NCI-H748 (cell line): Measurements from ENCODE around the gene XPOT.

Experiments
- DNase-seq: peaks from one replicate; lab custom pipeline; 2025; ENCODE audit not compliant: unreplicated experiment; lab: John Stamatoyannopoulos, UW

Gene XPOT

DNA sequence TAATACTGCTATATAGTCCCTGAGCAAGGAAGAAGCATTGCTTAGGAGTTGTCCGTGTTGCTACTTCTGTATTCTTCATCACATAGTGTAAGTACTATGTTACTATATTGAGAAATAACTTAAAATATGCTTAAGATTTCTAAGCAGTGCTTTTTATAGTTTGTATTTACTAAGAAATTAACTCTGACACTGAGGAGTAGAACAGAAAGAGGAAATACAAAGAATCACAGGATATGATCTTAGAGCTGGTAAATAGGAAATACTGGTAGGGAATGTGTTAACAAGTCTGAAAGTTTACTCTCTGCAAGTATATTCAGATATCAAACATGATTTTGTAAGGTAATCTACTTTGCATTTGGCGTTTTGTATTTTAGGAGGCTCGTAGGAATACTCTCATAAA, 15.5 kb downstream of the XPOT start:
- DNase-seq: no peak

DNA sequence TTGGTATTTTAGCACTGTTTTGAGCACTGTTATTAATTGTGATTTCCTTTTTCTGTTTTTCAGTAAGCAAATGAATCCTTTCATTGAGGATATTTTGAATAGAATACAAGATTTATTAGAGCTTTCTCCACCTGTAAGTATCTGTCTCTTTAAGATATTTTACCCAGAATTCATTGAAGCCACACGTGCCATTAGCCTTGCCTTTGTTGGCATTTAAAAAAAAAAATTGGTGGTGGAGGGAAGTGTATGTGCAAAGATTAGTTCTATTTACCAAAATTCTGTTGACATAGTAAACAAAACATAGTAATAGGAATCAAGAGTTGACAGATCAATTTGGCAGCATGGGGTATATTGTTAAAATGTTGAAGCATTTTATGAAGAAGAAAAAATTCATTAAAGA, 23.8 kb downstream of the XPOT start:
- DNase-seq: peak; percentile 21

DNA sequence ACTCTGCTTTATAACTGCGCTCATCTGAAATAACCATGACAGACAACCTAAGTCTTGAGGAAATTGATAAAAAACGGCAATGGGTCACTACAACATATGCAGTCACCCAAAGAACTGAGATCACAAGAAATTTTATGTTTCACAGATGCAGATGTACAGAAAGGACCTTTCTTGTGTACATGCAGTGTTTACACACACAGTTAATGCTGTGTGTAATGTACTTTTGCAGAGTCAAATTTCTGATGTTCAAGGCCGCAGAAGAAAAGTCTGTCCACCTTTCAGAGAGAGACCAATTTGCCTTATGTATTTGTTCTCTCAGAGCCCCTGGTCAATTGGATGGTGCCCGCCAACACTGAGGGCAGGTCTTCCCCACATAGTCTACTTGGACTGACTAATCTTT, 24.8 kb downstream of the XPOT start:
- DNase-seq: no peak

DNA sequence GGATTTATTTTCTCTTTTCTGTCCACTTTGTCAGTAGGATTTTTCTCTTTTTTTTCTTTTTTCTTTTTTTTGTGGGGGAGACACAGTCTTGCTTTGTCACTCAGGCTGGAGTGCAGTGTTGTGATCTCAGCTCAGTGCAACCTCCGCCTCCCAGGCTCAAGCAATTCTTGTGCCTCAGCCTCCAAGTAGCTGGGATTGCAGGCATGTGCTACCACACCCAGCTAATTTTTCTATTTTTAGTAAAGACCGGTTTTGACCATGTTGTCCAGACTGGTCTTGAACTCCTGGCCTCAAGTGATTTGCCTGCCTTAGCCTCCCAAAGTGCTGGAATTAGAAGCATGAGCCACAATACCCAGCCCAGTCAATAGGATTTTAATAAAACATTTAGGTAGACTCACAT, 26.7 kb downstream of the XPOT start:
- DNase-seq: no peak

DNA sequence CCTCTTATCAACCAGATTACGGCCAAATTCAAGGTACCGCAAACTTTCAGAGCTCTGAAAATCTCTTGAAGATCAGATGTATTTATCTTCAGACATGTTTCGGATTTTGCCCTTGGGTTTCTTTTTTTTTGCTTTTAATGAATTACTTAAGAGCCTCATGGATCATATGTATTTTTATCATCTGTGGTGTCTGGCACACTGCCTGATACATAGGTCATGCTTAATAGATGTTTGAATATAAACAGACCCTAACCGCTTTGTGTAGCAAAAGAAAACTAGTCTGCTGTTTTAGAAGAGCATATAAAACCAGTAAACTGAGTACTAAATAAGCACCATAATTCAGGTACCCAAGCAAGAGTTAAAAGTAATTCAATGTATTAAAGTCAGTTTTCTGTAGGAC, 27.6 kb downstream of the XPOT start:
- no peak for DNase-seq

DNA sequence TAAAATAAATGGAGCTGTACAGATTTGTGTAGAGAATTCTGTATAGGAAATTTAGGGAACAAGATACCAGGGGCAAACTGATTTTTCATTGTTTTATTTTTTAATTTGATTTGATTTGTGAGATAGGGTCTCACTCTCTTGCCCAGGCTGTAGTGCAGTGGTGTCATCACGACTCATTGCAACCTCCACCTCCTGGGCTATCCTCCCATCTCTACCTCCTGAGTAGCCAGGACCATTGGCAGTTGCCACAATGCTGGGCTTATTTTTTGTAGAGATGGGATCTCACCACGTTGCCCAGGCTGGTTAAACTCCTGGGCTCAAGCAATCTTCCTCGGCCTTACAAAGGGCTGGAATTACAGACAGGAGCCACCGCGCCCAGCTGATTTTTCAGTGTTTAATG, 29.7 kb downstream of the XPOT start:
- DNase-seq: no peak

DNA sequence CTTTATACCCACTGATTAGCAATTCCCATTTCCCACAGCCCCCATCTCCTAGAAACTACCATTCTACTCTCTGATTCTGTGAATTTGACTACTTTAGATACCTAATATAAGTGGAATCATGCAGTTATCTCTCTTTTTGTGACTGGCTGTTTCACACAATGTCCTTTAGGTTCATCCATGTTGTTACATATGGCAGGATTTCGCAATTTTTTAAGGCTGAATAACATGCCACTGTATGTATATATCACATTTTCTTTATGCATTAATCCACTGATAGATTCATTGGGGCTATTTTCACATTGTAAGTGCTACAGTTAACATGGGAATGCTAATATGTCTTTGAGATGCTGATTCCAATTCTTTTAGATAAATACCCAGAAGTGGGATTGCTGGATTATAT, 35.9 kb downstream of the XPOT start:
- DNase-seq: no peak

DNA sequence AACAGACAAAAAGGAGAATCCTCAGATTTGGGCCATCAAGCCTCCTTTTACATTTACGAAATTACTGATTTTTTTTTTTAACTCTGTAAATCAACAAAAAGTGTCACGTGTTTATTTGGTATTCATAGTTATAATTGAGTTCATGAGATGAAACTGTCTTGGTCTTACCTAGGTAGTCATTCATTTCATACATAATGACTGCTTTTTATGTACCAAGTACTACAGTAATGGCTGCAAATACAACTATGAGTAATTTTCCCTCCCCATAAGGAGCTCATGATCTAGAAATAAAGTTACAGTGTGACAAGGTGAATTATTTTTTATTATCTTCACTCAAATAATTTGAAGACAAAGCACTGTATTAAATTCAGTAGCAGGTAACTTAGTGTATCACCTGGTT, 41.3 kb downstream of the XPOT start:
- no peak for DNase-seq

DNA sequence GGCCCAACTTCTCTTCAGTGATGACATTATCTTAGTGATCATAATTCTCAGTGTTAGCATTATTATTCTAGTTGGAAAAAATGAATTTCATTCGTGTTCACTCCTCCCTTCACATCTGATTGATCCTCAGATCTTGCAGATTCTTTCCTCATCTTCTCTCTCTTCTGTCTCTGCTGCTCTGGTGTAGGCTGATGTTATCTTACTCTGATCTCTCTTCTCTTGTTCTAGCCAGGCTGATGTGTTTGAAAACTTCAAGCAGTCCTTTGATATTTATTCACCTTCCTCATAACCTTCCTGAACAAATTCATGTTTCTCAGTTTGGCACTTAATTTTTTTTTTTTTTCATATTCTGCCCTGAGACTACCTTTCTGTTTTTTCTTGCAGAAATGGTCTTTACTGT, 42.1 kb downstream of the XPOT start:
- DNase-seq: no peak

DNA sequence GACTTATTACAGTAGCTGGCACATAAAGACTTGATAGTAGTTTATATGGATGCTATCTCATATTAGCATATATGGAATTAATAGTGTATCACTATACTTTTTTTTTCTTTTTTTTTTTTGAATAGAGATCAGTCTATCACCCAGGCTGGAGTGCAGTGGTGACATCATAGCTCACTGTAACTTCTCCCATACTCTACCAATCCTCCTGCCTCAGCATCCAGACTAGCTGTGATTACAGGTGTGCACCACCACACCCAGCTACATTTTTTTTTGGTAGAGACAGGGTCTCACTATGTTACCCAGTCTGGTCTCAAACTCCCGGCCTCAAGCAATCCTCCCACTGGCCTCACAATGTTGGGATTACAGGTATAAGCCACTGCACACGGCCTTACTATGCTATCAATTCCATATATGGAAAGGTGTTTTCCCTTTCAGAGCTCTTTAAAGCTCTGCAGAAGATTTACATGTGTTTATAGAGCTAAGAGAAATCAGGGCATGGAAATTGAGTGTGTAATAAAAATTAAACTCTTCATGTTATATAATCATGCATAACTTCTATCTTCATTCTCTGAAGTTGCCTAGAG, 46.0 kb downstream of the XPOT start:
- DNase-seq: no peak

DNA sequence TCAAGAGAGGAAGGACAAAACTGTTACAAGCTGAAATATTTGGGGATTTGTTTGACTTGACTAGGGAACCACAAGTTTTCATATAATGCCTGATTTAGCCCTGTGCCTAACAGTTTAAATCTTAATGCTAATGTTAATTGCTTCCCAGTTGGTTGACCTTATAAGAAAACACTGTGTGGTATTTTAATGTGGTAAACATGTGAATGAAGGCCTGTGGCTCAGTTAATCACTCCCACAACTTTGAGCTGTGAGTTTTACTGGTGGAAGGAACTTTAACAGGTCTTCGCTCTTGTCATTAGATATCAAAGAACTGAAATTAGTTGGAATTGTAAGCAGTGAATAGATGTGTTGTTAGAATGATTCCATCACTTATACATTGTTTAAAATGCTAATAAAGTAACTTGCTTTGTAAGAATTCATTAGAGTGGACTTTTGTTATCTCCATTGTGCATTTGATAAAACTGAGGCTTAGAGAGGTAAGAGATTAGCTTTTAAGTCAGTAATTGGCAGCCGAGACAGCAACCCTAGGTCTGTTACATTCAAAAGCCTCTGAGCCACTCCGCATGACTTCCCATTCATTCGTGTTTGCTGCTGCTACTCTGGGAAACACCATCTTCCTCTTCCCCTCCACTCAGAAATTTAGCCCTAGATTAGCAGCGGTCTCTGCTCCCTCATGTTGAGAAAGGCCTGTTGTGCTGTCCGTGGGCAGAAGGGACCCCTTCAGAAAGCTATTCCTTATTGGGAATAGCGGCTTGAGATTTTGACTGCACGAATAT, 46.7 kb downstream of the XPOT start:
- peak; percentile 66 for DNase-seq

DNA sequence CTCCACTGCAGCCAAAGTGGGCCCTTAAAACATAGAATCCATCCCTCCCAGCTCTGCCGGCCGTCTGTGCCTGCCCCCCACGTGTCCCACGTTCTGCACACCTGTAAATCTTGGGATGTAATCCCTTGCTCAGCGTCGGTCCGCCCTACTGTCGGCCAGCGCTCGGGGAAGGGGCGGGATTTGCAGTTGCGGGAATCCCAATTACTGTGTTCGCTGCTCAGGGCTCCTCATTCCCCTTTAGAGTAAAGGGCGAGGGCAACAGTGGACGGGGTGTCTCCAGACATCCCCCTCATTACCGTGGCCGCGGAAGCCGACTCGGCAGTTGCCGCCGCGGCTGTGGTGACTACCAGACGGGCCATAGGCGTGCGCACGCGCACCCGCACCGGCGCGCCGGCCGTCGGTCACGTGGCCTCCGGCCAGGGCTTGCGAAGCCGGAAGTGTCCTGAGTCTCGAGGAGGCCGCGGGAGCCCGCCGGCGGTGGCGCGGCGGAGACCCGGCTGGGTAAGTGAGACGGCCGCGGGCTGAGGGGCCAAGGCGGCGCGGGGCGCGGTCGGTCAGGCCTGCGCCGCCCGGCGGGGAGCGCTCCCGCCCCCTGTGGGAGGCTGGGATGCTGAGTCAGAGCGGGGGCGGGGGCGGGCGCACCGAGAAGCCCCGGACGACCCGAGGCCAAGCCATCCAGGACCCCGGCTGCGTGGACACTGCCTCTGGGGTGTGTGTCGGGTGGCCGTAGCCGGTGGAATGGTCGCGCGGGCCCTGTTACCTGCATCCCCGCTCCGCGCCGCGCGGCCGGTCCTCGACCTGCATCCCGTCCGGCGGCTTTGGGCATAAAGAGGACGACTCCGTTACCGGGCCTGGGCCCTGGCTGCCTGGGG, 47.7 kb downstream of the XPOT start, which contains the start of gene TBK1:
TSS of gene TBK1 (plus strand) at position 434 of the 872 bp plus-strand sequence. CDS start 3,751 bp downstream, outside the sequence.
- peak; percentile 95 for DNase-seq

DNA sequence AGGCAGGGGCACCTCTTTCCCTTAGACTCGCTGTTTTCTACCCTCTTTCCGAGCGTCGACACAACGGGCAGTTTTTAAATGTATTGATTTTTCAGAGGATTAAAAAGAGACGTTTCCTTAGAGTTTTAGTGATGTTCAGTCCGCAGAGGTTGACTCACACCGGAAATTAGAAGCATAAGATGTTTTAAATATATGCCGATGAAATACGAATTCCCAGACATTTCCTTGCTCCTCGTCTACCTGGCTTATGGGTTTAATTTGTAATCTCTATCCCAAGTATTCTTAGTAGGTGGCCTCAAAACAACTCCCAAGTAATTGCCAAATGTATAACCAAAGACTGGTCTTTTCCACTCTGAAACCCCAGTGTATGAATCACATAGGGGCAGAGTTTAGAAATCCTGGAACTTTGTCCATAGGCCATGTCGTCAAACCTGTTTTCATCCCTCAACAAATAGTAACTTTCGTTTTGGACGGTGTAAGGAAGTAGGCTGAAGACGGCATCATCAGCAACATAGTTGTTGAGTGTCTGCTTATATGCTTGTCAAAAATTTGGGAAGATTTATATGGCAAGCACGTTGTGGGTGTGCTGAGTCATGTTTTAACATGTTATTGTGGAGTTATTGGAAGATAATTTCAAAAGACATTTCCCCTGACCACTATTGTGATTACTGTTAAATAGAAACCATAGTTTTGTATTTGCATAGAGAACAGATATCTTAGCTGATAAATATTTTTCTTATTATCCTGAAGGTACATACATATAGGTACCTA, 48.6 kb downstream of the XPOT start:
- DNase-seq: peak; percentile 52

DNA sequence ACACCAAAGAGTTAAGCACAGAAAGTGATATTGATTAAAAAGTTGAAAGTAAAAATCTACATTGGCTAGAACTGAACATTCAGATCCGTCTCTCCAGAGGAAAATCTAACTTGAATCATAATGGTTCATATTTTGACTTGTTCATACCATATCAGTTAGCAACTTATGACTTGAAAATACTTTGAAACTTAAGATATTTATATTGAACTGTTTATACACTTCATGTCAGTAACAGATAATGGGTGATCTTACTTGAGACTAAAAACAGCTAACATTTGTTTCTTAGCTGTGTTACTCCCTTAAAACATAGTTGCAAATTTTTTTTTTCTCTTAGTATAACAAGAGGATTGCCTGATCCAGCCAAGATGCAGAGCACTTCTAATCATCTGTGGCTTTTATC, 51.3 kb downstream of the XPOT start:
- DNase-seq: no peak

DNA sequence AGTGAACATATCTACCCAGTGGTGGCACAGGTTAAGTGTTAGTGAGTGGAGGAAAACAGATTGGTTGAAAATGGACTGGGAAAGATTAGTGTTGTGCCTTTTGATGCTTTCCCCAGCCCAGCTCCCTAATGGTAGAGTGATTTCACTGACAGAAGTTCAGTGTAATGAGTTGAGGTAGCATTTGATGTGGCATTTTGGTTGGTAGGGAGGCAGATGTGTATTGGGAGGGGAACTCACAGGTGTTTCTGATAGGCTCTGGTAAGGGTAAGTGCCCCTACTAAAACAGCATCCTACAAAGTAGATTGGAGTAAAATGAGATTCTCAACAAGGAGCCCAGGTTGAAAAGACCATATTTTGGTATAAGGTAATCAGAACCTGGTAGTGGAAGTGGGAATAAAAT, 51.9 kb downstream of the XPOT start:
- no peak for DNase-seq

DNA sequence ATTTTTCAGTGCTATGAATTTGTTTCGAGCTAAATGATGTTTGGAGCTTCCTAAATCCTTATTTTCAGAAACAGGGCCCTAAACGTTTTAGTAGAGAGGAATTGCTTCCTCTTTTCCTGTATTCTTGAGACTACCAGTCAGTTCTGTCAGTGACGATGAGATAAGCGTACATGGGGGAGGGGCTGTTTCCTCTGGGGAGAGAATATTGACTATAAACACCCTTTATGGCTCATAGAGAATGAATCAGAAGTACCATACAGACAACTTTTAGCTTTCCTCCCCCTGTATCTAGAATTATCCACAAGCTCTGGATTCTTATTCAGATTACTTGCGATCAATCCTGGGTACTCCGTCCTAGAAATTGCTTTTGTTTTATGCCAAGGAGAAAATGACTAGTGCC, 52.8 kb downstream of the XPOT start:
- DNase-seq: no peak

DNA sequence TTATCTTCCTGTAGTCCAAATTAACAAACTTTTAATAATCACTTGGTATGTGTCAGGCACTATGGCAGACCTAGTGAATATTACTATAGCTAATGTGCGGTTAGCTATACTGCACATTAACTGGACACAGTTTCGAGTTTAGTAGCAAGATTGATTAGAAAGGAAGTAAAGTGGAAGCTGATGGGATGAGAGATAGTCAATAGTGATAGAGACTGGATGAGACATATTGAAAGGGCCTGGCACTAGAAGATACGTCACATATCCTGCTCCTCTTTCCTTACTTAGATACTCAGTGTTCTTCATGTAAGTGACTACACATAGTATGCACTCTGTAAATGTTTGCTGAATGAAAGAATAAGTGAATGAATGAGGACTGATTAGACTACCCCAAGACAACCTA, 53.3 kb downstream of the XPOT start:
- no peak for DNase-seq

DNA sequence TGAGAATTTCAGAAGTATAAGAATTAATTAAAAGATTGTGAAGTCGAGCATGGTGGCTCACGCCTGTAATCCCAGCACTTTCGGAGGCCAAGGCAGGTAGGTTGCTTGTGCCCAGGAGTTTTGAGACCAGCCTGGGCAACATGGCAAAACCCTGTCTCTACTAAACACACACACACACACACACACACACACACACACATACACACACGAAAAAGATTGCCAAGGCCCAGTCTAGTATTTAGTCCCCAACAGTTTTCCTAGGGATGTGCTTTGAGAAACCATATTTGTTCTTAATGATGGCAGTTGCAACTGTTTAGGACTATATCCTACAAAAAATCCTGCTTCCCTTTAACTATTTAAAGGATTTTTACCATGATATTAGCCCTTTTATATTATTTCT, 53.7 kb downstream of the XPOT start:
- no peak for DNase-seq

DNA sequence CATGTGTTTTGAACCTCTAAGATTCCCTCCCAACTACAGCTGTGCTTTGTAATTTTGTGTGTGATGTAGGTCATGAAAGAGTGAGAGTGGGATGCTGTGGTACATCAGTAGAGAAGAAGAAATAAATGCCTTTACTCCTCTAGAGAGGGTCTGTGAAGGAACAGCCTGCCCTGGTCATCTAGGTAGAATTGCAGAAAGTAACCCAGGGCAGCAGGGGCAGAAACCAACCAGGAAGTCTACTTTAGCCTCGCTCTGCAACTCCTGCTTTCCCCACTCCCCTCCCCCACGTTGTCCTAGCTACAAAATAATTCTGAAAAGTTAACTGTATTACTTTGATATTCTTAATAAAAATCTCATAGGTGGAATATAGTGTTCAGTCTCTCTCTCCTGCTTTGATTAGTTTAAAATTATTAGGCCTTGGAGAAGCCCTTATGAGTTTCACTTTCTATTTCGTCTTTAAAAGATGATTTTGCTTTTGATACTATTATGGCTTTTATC, 55.3 kb downstream of the XPOT start:
- no peak for DNase-seq

DNA sequence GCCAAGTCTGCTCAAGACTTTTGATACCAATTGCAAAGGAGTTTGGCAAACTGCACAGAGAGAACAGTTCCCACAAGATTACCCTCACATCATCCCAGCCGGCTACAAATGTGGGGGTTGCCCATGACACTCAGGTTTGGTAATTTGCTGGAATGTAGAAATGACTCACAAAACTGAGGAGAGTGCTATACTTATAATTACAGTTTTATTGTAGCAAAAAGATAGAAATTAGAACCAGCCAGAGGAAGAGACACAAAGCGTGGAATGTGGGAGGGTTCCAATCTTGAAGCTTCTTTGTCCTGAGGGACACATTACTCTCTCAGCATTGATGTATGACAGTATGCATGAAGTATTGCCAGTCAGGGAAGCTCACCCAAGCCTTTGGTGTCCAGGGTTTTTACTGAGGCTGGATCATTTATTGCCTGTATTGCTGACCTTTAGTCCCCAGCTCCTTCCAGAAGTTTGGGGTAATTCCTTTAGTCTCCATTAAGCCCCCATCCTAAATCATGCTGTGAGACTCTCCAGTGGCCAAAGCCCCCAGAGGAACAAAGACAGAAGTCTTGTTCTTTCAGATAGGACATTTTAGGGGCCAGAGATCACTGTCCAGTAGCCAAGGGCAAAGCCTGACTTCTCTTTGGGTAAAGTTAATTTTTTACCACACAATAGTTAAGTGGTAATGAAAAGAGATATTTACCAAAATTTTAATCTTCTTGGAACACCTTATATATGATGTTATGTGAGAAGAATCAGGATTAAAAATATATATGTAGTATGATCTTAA, 57.6 kb downstream of the XPOT start:
- DNase-seq: no peak
